Measurements from ENCODE around the gene PLIN3. TPM values are rescaled to one million over a fixed set of nuclear protein-coding genes. Genes with fewer than 3 reads are reported as not detected.

The PLIN3 gene
- total and polyA plus RNA-seq, 4 donors, result 53.2 to 68.4 (median 56.5) TPM

DNA sequence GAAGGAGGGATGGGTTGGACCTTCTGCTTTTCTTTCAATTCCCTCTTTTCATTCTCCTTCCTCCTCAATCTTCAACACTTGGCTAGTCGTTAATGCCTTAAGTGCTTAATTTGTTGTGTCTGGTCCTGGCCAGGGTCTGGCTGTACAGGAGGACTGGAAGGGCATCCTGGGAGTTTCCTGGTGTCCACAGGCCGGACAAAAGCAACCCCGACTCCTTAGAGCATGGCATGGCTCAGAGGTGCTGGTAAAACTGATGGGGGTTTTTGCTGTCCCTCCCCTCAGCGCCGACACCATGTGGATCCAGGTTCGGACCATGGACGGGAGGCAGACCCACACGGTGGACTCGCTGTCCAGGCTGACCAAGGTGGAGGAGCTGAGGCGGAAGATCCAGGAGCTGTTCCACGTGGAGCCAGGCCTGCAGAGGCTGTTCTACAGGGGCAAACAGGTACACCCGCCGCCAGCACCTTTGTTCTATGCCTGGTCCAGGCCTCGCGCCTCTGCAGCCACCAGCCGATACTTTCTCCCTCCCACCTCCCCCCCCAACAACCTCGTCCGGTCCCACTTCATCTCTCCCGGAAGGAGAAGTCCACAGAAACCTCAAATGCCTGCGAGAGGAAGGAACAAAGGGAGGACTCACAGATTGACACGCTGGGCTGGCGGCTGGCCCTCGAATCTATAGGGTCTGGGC, 43.3 kb upstream of the PLIN3 start:
- Histone ChIP-seq H3K36me3 (ENCODE audit: control insufficient read depth in 1 of 2, insufficient read depth in 2 of 2, low read length in 1 of 2) (no peaks in the 10 kb centered on the region), H3K4me3 (ENCODE audit: low read length in 2 of 2) (no peak overlapping the region), H3K27ac (ENCODE audit: low read depth in 1 of 2, low read length in 2 of 2) (no peak overlapping the region), H3K4me1 (ENCODE audit: control insufficient read depth in 1 of 2, insufficient read depth in 2 of 2, low read length in 2 of 2) (no peaks in the 10 kb centered on the region), H3K9me3 (ENCODE audit: control insufficient read depth, low read length) (no peaks in the 10 kb centered on the region), H3K27me3 (ENCODE audit: control insufficient read depth in 1 of 2, insufficient read depth in 2 of 2, low read length in 1 of 2) (no peaks in the 10 kb centered on the region)
- DNase-seq (peak in 1 of 2 donors; percentile 70), ATAC-seq (ENCODE audit: low FRiP score) (no peak)
- intact Hi-C loops (cut with DNase I), result loop anchor here (2.0 to 5.0 kb wide), 5 partner anchors 38 to 122 kb away; partner anchors contain the start of gene KDM4B (in 1 of the 2)
- 26 to 37% methylated on average over 19 to 23 of the region's 23 CpGs for WGBS, 2 donors

DNA sequence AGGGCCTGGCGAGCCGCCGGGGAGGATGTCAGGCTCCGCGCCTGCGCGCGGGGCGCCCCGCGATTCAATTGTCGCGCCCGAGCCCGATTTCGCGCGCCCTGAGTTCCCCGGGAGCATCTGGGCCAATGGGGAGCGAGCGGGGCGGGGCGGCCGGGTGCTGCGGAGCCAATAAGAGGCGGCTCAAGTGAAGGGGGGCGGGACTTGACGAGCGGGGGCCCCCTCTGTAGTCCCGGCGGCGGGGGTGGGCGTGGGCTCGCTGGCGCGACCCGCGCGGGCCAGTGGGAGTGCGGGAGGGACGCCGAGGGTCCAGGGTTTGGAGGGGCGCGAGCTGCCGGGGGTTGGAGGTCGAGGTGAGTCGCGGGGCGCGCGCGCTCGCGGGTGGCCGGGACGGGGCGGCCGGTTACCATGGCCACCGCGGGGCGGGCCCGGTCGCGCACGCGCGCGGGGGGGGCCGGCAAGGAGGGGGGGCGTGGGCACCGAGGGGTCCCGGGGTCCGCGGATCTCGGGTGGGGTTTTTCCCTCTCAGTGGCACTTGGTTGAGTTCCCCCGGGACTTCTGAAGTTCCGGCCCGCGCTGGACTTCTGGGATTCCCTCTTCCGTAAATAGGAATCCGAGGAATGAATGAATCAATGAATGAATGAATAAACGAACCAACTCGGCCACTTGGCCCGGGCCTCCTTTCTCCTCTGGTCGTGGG, 42.6 kb upstream of the PLIN3 start:
- intact Hi-C loops (cut with DNase I), result loop anchor here (2.0 to 5.0 kb wide), 5 partner anchors 37 to 122 kb away; partner anchors contain the start of gene KDM4B (in 1 of the 2)
- no peaks in the 10 kb centered on the region for H3K9me3 ChIP-seq (ENCODE audit: control insufficient read depth, low read length)
- no peaks in the 10 kb centered on the region for H3K27me3 ChIP-seq (ENCODE audit: control insufficient read depth in 1 of 2, insufficient read depth in 2 of 2, low read length in 1 of 2)
- WGBS, 2 donors, result 0 to 1% methylated on average over 53 to 85 of the region's 85 CpGs
- H3K27ac ChIP-seq (ENCODE audit: low read depth in 1 of 2, low read length in 2 of 2), result no peak overlapping the region
- H3K36me3 ChIP-seq (ENCODE audit: control insufficient read depth in 1 of 2, insufficient read depth in 2 of 2, low read length in 1 of 2), result no peaks in the 10 kb centered on the region
- peak overlapping the region; percentile 68 to 79 for H3K4me3 ChIP-seq (ENCODE audit: low read length in 2 of 2)
- ATAC-seq (ENCODE audit: low FRiP score) (peak; percentile 91), DNase-seq (peak; percentile 95 to 97)
- H3K4me1 ChIP-seq (ENCODE audit: control insufficient read depth in 1 of 2, insufficient read depth in 2 of 2, low read length in 2 of 2), result no peaks in the 10 kb centered on the region

DNA sequence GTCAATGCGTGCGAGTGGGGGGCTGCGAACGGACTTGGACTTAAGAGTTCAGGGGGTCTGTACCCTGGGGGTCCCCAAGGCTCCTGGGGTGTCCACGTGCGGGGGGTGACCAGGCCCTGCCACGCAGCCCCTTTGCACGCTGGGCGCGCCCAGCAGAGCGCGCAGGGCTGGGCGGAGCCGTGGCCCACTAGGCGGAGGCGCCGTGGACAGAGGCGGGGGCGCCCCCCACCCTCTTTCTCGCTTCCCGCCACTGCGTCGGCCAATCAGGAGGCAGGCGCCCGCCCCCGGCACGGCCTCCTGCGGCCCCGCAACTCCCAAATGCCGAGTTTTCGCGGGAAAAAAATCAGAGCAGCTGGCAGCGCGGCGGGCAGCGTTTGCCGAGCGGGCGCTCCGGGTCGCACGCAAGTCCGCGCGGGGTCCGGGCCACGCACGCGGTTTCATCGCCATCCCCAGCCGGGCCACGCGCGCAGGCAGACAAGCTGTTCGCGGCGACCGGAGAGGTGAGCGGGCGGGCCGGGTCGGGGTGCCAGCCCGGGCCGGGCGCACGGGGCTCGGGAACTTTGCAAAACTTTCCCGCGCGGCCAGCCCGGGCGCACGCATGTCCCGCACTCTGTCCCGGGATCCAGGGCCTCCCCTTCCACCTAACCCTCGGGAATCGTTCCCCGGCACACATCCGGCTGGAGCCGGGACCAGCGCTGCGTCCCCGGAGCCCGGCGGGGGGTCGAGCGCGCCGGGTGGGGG, 41.9 kb upstream of the PLIN3 start, which contains the start of gene UHRF1:
Gene UHRF1 (plus strand): TSS at position 346 of the 741 bp plus-strand sequence. CDS start 1,385 bp downstream, outside the sequence.
- 2 to 3% methylated on average over 37 to 89 of the region's 89 CpGs for WGBS, 2 donors
- peak within 1 kb of the TSS; percentile 68 to 79 for H3K4me3 ChIP-seq (ENCODE audit: low read length in 2 of 2)
- DNase-seq (peak in 1 of 2 donors; percentile 63), ATAC-seq (ENCODE audit: low FRiP score) (no peak)
- no peaks in the 10 kb centered on the region for H3K4me1 ChIP-seq (ENCODE audit: control insufficient read depth in 1 of 2, insufficient read depth in 2 of 2, low read length in 2 of 2)
- H3K9me3 ChIP-seq (ENCODE audit: control insufficient read depth, low read length), result no peaks in the 10 kb centered on the region
- H3K27ac ChIP-seq (ENCODE audit: low read depth in 1 of 2, low read length in 2 of 2), result no peak within 1 kb of the TSS
- no peaks in the 10 kb centered on the region for H3K36me3 ChIP-seq (ENCODE audit: control insufficient read depth in 1 of 2, insufficient read depth in 2 of 2, low read length in 1 of 2)
- intact Hi-C loops (cut with DNase I), result no loop called here
- no peaks in the 10 kb centered on the region for H3K27me3 ChIP-seq (ENCODE audit: control insufficient read depth in 1 of 2, insufficient read depth in 2 of 2, low read length in 1 of 2)

DNA sequence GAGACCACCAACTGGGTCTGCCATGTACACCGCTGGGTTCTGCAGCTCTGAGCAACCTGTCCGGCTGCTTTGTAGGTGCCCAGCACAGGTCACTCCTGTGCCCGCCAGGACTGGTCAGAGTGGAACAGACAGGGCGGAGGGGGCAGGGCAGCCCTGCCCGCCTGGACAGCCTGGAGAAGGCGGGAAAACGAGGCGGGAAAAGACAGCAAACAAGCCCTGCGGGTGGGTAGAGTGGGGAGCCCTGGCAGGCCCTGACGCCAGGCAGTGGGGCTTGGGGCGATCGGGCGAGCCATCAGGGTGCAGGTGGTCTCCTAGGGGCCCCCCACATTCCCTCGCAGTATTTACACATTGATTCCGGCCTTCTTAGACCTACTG, 41.3 kb upstream of the PLIN3 start:
- no peaks in the 10 kb centered on the region for H3K9me3 ChIP-seq (ENCODE audit: control insufficient read depth, low read length)
- no peak overlapping the region for H3K4me3 ChIP-seq (ENCODE audit: low read length in 2 of 2)
- DNase-seq (peak in 1 of 2 donors; percentile 70), ATAC-seq (ENCODE audit: low FRiP score) (no peak)
- H3K27me3 ChIP-seq (ENCODE audit: control insufficient read depth in 1 of 2, insufficient read depth in 2 of 2, low read length in 1 of 2), result no peaks in the 10 kb centered on the region
- no peaks in the 10 kb centered on the region for H3K4me1 ChIP-seq (ENCODE audit: control insufficient read depth in 1 of 2, insufficient read depth in 2 of 2, low read length in 2 of 2)
- no peaks in the 10 kb centered on the region for H3K36me3 ChIP-seq (ENCODE audit: control insufficient read depth in 1 of 2, insufficient read depth in 2 of 2, low read length in 1 of 2)
- H3K27ac ChIP-seq (ENCODE audit: low read depth in 1 of 2, low read length in 2 of 2), result no peak overlapping the region
- 83 to 85% methylated on average over 15 of the region's 15 CpGs for WGBS, 2 donors
- intact Hi-C loops (cut with DNase I), result no loop called here

DNA sequence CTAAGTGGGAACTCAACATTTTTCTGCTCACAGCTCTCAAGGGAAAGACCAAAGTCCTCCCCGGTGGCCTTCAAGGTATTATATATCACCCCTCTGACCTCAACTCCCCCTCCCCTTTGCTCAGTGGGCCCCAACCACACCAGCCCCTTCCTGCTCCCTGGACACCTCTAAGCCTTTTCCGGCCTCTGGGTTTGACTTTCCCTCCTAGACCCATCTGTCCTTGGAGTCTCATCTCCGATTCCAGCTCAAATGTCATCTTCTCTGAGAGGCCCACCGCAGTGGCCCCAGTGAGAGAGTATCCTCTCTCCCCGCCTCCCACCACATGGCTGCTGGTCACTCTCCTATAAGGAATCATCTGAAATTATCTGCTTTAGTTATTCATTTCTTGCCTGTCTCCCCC, 40.9 kb upstream of the PLIN3 start:
- ATAC-seq (ENCODE audit: low FRiP score) (no peak), DNase-seq (no peak)
- intact Hi-C loops (cut with DNase I), result no loop called here
- no peak overlapping the region for H3K4me3 ChIP-seq (ENCODE audit: low read length in 2 of 2)
- H3K36me3 ChIP-seq (ENCODE audit: control insufficient read depth in 1 of 2, insufficient read depth in 2 of 2, low read length in 1 of 2), result no peaks in the 10 kb centered on the region
- no peak overlapping the region for H3K27ac ChIP-seq (ENCODE audit: low read depth in 1 of 2, low read length in 2 of 2)
- H3K27me3 ChIP-seq (ENCODE audit: control insufficient read depth in 1 of 2, insufficient read depth in 2 of 2, low read length in 1 of 2), result no peaks in the 10 kb centered on the region
- whole genome bisulfite sequencing, 2 donors, result 87 to 89% methylated on average over 5 of the region's 5 CpGs
- no peaks in the 10 kb centered on the region for H3K9me3 ChIP-seq (ENCODE audit: control insufficient read depth, low read length)
- H3K4me1 ChIP-seq (ENCODE audit: control insufficient read depth in 1 of 2, insufficient read depth in 2 of 2, low read length in 2 of 2), result no peaks in the 10 kb centered on the region

DNA sequence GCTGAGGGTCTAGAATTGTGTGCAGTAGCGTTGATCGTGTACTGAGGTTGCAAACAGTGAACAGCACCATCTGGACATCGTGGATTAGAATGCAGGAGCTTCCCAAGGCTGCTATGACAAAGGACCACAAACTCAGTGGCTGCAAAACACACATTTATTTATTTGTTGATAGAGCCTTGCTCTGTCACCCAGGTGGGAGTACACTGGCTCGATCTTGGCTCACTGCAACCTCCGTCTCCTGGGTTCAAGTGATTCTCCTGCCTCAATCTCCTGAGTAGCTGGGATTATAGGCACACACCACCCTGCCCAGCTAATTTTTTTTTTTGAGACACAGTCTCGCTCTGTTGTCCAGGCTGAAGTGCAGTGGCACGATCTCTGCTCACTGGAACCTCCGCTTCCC, 39.5 kb upstream of the PLIN3 start:
- intact Hi-C loops (cut with DNase I), result no loop called here
- no peak for ATAC-seq (ENCODE audit: low FRiP score)
- 84 to 85% methylated on average over 8 of the region's 8 CpGs for WGBS, 2 donors

DNA sequence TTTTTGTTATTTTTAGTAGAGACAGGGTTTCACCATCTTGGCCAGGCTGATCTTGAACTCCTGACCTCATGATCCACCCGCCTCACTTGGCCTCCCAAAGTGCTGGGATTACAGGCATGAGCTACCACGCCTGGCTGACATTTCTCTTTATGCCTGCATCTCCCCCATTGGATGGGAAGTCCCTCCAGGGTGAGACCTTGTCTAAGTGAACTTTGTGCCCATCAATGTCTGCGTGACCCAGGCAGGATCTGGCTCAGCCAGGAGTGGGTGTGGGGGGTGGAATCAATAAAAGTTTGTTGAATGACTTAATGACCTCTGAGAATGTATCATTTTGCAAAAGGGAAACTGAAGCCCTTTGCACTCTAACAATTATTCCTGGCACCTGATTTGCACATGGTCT, 37.0 kb upstream of the PLIN3 start:
- Histone ChIP-seq H3K36me3 (ENCODE audit: control insufficient read depth in 1 of 2, insufficient read depth in 2 of 2, low read length in 1 of 2) (no peaks in the 10 kb centered on the region), H3K4me3 (ENCODE audit: low read length in 2 of 2) (no peak overlapping the region), H3K4me1 (ENCODE audit: control insufficient read depth in 1 of 2, insufficient read depth in 2 of 2, low read length in 2 of 2) (no peaks in the 10 kb centered on the region), H3K9me3 (ENCODE audit: control insufficient read depth, low read length) (no peaks in the 10 kb centered on the region), H3K27ac (ENCODE audit: low read depth in 1 of 2, low read length in 2 of 2) (no peak overlapping the region), H3K27me3 (ENCODE audit: control insufficient read depth in 1 of 2, insufficient read depth in 2 of 2, low read length in 1 of 2) (no peaks in the 10 kb centered on the region)
- WGBS, 2 donors, result 86 to 87% methylated on average over 3 of the region's 3 CpGs
- intact Hi-C loops (cut with DNase I), result no loop called here
- DNase-seq, result no peak
- no peak for ATAC-seq (ENCODE audit: low FRiP score)

More for the DNA sequence above, 39.5 kb upstream of the PLIN3 start:
- Histone ChIP-seq H3K27ac (ENCODE audit: low read depth in 1 of 2, low read length in 2 of 2) (no peak overlapping the region), H3K4me1 (ENCODE audit: control insufficient read depth in 1 of 2, insufficient read depth in 2 of 2, low read length in 2 of 2) (no peaks in the 10 kb centered on the region), H3K36me3 (ENCODE audit: control insufficient read depth in 1 of 2, insufficient read depth in 2 of 2, low read length in 1 of 2) (no peaks in the 10 kb centered on the region), H3K9me3 (ENCODE audit: control insufficient read depth, low read length) (no peaks in the 10 kb centered on the region), H3K27me3 (ENCODE audit: control insufficient read depth in 1 of 2, insufficient read depth in 2 of 2, low read length in 1 of 2) (no peaks in the 10 kb centered on the region), H3K4me3 (ENCODE audit: low read length in 2 of 2) (no peak overlapping the region)
- no peak for DNase-seq

DNA sequence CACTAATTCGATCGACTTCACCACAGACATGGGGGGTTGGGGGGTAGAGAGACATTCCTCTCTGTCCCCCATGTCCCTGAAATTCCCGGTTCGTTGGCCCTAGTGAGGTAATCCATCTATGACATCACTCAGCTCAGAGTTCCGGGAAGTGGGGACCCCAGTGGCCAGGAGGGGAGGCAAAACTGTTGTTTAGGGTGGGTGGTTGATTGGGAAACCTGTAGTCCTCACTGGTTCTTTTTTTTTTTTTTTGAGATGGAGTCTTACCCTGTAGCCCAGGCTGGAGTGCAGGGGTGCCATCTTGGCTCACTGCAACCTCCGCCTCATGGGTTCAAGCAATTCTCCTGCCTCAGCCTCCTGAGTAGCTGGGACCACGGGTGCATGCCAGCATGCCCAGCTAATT, 35.3 kb upstream of the PLIN3 start, which contains the start of gene ARRDC5:
Gene ARRDC5 (minus strand): TSS at position 101 of the 400 bp plus-strand sequence. CDS start 71 bp downstream, at position 30.
- H3K4me3 ChIP-seq (ENCODE audit: low read length in 2 of 2), result no peak within 1 kb of the TSS
- no peaks in the 10 kb centered on the region for H3K4me1 ChIP-seq (ENCODE audit: control insufficient read depth in 1 of 2, insufficient read depth in 2 of 2, low read length in 2 of 2)
- H3K9me3 ChIP-seq (ENCODE audit: control insufficient read depth, low read length), result no peaks in the 10 kb centered on the region
- H3K36me3 ChIP-seq (ENCODE audit: control insufficient read depth in 1 of 2, insufficient read depth in 2 of 2, low read length in 1 of 2), result no peaks in the 10 kb centered on the region
- no peaks in the 10 kb centered on the region for H3K27me3 ChIP-seq (ENCODE audit: control insufficient read depth in 1 of 2, insufficient read depth in 2 of 2, low read length in 1 of 2)
- no peak for DNase-seq
- H3K27ac ChIP-seq (ENCODE audit: low read depth in 1 of 2, low read length in 2 of 2), result no peak within 1 kb of the TSS
- intact Hi-C loops (cut with DNase I), result no loop called here
- ATAC-seq (ENCODE audit: low FRiP score), result no peak
- WGBS, 2 donors, result 73 to 78% methylated on average over 7 of the region's 7 CpGs
